HTERT RPE-1 (cell line): ENCODE data around the gene PAK5.

Experiments
- in situ Hi-C: fragments of 300-500 bp; cut with MboI; formaldehyde crosslinking; loops from 4 replicates; pipeline ENCODE4 v1.14.3; 2020; ENCODE audit warnings: low sequenced_read_pairs

The PAK5 gene

DNA sequence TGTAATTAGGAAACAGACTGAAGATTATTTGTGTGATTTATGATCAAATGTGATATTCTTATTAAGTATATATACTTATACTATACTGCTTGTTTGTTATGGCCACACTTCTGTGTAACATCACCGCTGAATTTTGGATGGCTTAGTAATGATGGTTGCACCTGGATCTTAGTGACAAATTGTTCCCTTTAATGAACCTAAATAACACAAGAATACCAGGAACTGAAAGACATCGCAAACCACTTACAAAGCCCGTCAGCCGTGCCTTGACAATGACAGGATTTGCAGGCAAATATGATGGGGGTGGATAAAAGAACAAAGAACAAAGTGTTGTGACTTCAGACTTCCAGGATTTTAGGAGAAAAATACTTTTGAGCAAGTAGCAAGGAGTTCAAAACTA is 257.4 kb downstream of the PAK5 start:
- in situ Hi-C loops: no loop called here

- in situ Hi-C loops: no loop called here
Measured at GRCh38 chr20:9578594-9578993, 260.3 kb downstream of the PAK5 start.

- in situ Hi-C loops: no loop called here
Measured at GRCh38 chr20:9577397-9577796, 261.5 kb downstream of the PAK5 start.

GRCh38 chr20:9576695-9577094 is 262.2 kb downstream of the PAK5 start:
- in situ Hi-C loops: no loop called here

DNA sequence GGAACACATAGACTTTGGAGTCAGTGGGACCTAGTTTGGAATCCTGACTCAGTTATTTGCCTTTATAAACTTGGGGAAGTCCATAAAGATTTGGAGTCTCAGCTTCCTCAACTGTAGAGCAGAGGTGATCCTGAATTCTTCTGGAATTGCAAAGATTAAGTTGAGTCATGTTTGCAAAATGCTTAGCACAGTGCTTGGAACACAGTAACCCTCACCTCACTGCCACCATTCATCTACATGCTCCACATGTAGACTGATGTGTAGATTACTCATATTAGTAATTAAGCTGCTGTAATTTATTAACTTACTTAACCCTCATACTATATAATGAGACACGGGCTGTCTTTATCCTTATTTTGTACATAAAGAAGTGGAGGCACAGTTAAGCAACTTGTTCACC is 263.0 kb downstream of the PAK5 start:
- in situ Hi-C loops: no loop called here

DNA sequence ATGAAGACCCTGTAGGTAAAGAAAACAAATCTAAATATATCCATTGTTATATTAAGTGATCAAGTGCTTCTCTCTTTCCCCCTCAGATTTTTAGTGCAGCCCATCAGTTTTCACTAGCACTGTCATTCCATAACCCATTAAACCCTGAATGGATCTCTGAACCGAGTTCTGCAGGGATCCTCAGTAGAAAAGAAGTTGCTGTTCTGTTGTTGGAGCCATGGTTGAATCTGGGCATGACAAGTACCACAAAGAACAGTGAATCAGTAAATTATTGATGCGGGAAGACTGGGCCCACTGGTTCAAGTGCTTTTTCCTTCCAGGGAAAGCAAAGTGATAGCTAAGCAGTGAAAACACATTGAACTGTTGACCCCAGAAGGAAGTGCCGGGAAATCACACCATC is 264.1 kb downstream of the PAK5 start:
- in situ Hi-C loops: no loop called here

DNA sequence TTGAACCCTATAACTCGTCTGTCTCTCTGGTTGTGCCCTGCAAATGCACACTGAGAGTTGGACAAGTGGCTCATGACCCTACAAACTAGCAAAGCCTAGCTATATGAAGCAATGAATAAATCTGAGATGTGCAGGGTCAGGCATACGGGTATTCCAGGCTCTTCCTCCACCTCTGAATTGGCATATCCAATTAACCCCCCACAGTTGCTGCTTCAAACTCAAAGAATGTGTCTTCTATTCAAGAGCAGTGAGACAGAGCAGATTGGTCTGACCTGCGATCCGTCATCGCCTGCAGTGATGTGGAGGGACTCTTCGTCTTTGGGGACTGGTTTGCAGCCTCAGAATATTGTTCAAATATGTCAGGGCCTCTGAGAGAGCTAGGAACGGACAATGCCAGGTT is 264.7 kb downstream of the PAK5 start:
- in situ Hi-C loops: no loop called here

DNA sequence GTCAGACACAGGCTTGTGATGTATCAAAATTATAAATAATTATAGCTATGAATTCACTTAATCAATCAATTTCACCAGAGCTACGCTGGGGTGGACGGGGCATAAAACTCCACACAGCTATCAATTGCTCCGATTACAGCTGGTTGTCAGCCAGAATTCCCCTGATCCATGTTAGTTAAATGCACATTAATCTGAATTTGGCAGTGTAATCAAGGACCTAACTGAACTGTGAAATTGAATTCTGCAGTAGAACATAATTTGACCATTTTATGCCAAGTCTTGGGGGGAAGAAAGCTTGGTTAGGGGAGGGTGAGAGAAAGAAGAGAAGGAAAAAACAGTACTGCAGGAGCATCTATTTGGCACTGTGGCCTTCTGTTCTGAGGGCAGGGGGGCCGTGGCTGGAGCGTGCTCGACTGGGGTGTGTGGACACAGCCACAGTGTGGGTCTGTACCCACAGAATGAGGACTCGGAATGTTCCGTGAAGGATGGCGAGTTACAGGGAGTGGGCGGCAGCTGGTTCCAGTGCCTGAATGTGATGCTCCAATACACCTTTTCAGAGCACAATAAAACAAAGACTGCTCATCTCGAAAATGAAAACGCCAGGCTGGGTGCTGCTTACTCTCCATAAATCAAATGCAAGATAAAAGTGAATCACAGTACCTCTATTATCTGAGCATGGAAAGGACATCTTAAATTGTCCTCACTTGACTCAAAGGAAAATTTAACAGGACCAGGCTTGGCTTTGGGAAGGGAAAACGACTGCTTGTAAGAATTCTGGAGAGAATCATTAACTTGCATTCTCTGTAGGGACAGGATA is 265.3 kb downstream of the PAK5 start:
- in situ Hi-C loops: no loop called here

- in situ Hi-C loops: no loop called here
Measured at GRCh38 chr20:9572670-9573069, 266.2 kb downstream of the PAK5 start.

DNA sequence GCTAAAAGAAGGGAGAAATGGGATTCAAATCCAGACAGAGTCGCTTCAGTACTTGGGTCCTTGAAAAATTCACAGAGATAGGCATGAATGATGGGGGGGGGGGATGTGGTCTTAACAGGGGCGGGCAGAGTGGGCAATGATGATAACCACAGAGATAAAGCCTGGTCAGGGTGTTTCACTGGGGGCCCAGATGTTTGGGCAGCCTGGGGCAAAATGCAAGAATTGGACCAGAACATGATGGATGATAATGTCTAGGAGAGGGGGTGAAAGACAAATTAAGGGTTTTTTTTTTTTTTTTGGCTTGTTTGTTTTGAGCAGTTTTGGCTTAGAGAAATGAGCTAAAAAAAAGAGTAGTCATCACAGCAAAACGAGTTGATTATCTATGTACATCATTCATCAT is 267.1 kb downstream of the PAK5 start:
- in situ Hi-C loops: no loop called here

DNA sequence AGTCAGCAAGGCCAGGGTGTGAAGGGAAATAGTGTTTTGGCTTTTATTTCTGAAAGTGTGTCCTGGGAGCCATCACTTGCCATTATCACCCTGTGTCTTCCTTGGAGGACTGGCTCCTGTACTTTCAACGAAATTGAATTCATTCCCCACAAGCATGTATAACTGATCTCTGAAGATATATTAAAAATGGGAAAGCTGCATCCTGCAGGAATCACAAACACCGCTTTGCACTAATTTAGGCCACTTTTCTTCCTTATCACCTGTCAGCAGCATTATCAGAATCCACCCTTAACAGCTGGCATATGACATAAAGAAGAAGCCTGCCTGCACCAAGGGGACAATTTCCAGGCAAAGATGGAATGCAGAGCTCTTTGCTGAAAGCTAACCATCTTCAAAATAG is 268.3 kb downstream of the PAK5 start:
- in situ Hi-C loops: no loop called here

GRCh38 chr20:9566977-9567376 is 271.9 kb downstream of the PAK5 start:
- in situ Hi-C loops: no loop called here

DNA sequence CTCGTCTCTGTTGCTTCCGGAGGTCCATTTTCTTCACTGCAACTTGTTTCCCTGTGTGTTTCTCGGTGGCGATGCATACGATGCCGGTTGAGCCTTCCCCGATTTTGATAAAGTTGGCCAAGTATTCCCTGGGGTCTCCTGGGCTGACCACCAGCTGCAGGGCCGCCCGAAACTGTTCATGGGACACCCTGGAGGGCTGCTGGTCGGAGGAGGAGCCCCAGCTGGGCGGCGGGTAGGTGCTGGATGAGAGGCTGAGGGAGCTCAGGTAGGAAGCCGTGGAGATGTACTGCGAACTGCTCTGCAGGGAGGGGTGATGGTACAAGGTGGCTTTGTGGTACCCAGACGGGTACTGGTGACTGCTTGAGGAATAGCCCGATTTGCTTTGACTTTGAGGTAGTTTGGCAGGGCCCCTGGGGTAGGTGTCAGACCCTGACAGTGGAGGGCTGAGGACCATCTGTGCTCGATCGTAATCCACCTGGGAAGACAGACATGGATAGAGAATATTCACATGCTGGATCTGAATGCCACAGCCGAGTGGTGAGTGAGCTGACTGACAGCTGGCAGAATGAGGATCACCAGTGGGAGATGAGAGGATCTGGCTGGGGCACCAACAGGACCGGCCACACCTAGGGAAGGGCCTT is 272.8 kb downstream of the PAK5 start:
- in situ Hi-C loops: no loop called here

DNA sequence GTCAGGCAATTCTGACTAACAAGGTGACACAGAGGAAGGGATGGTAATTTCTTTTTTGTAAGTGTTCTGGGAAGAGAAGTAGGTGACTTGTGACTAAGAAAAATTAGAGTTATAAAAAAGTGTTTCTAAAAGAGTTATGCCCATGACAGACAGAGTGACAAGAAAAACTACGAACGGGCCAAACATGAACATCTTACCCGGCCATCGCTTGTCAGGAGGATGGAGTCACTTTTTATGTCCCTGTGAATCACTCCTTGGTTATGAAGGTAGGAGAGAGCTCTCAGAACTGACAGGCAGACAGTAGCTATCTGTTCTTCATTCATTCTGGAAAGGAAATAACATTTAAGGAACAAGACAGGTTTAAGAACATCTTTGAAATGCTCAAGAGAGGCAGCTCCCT is 281.5 kb downstream of the PAK5 start:
- in situ Hi-C loops: no loop called here

GRCh38 chr20:9555781-9556180 is 283.1 kb downstream of the PAK5 start:
- in situ Hi-C loops: no loop called here

GRCh38 chr20:9551808-9552550 is 286.9 kb downstream of the PAK5 start:
- in situ Hi-C loops: no loop called here

- in situ Hi-C loops: no loop called here
Measured at GRCh38 chr20:9550871-9551270, 288.0 kb downstream of the PAK5 start.

- in situ Hi-C loops: no loop called here
Measured at GRCh38 chr20:9550283-9550682, 288.6 kb downstream of the PAK5 start.

DNA sequence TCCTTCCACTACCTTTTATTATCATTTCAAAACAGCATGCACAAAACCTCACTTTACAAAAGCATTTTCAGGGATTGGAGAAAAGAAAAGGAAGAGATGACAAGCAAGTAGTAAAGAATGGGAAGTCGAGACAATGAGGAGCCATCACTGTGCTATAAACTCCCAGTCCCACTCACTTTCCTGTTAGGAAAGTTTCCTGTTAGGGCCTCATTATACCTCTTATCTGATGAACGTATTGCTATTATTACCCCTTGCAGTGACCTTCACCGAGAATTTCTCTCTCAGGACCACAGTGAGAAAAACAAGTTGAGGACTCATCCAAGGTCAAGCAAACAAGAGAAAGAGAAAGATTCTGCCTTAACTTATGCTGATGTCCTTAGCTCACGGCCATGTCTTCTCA is 295.7 kb downstream of the PAK5 start:
- in situ Hi-C loops: no loop called here

DNA sequence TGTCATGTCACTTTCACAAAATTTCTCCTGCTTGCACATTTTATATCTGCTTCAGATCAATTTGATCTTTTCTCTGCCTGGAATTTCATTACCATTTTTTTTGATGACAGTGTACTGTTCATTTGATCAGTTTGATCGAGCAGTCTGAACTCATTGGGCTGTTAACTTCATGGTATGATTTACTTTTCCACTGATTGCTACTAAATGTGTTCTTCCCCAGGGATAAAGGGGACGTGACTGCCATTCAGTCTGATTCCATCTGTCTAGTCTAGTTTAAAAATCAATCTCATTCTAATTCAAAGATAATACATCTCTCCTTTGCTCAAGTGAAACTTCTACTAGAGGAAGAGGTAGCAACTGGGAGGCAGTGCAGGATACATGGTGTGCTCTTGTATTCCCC is 303.4 kb downstream of the PAK5 start:
- in situ Hi-C loops: no loop called here

DNA sequence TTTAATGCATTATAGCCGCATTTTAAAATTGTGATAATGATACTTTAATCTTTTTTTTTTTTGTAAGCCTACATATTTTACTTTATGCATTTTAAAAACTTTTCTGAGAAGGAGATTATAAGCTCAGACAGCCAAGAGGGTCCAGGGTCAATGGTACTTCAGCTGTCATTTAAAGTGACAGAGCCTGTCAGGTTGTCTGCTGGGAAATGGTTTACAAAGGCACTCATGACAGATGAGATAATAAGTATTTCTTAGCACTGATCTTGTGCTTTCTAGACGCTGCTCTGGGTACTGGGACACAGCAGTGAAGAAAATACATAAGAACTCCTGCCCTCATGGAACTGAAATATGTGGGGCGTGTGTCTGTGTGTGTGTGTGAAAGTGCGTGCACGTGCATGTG is 304.9 kb downstream of the PAK5 start:
- in situ Hi-C loops: no loop called here
